HG03354 (cell line): Measurements from ENCODE around the gene TRMT112.

ENCODE experiments used
- ATAC-seq: cut with Tn5 transposase; IDR thresholded peaks from one replicate; pipeline ENCODE4 v1.9.1; 2021; ENCODE audit warnings: mild to moderate bottlenecking; ENCODE audit not compliant: unreplicated experiment, poor library complexity, severe bottlenecking

TRMT112 gene

GRCh38 chr11:64352099-64352994 is 35.0 kb upstream of the TRMT112 start:
- no peak for ATAC-seq

DNA sequence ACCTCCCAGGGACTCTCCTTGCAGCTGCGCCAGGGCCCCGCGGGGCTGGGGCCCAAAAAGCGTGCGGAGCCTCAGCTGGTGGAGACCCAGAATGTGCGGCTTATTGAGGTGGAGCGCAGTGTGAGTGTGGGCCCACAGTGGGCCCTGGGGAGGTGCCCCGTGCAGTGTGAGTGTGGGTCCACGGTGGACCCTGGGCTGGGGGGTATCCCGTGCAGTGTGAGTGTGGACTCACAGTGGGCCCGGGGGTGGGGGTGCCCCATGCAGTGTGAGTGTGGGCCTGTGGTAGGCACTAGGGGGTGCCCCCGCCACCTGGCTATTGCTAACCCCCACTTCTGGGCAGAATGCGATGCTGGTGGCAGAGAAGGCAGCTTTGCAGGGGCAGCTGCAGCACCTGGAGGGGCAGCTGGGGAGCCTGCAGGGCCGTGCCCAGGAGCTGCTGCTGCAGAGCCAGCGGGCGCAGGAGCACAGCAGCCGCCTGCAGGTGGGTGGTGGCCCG is 33.8 kb upstream of the TRMT112 start:
- no peak for ATAC-seq

DNA sequence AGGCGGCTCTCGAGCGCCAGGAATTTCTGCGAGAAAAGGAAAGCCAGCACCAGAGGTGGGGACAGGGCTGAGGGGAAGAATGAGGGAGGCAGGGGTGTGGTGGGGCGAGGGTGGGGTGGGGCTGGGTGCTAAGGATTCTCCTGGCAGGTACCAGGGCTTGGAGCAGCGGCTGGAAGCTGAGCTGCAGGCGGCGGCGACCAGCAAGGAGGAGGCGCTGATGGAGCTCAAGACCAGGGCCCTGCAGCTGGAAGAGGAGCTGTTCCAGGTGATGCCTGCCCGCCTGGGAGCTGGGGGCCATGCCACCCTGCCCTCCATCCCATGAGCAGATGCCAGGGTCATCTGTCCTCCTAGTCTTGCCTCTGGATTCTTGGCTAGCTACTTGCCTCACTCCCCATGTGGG is 32.0 kb upstream of the TRMT112 start:
- no peak for ATAC-seq

GRCh38 chr11:64349025-64349387 is 31.6 kb upstream of the TRMT112 start:
- ATAC-seq = no peak

GRCh38 chr11:64348383-64349024 is 31.1 kb upstream of the TRMT112 start:
- ATAC-seq = no peak

- ATAC-seq = no peak
Observed at GRCh38 chr11:64347193-64347867, 30.0 kb upstream of the TRMT112 start.

DNA sequence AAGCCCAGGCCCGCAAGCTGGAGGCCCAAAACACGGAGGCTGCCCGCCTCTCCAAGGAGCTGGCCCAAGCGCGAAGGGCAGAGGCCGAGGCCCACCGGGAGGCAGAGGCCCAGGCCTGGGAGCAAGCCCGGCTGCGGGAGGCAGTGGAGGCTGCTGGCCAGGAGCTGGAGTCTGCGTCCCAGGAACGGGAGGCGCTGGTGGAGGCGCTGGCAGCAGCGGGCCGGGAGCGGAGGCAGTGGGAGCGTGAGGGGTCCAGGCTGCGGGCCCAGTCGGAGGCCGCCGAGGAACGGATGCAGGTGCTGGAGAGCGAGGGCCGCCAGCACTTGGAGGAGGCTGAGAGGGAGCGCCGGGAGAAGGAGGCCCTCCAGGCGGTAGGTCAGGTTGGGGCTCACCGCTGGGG is 27.4 kb upstream of the TRMT112 start:
- no peak for ATAC-seq

- no peak for ATAC-seq
Observed at GRCh38 chr11:64343767-64344559, 26.6 kb upstream of the TRMT112 start.

GRCh38 chr11:64342869-64343745 is 25.7 kb upstream of the TRMT112 start:
- no peak for ATAC-seq

DNA sequence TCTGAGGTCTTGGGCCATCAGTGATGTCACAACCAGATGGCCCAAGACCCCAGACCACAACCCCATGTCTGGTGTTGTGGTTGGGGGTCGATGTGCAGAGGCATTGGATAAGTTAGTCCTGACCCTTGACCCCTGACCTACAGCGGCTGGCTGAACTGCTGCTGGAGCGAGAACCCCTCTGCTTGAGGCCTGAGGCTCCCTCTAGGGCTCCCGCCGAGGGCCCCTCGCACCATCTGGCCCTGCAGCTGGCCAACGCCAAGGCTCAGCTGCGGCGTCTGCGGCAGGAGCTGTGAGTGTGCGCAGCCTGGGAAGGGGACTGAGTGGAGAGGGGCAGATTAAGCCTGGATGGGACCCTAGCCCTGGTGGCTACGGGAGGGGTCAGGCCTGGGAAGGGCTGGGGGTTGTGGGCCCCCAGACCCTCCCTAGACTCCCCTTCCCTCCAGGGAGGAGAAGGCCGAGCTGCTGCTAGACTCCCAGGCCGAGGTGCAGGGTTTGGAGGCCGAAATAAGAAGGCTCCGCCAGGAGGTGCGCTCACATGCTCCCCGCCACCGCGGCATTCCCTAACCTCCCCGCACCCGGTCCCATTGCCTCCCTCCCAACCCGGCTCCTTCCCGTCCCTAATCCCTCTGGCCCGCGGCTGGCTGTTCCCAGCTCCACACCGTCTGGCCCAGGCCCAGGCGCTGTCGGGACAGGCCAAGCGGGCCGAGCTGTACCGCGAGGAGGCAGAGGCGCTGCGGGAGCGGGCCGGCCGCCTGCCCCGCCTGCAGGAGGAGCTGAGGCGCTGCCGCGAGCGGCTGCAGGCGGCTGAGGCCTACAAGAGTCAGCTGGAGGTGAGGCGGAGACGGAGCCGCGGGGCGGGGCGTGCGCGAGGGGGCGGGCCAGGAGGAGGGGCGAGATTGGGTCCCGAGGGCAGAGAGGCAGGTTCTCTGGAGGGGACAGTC is 24.8 kb upstream of the TRMT112 start:
- peak; percentile 44 for ATAC-seq

- no peak for ATAC-seq
Observed at GRCh38 chr11:64341429-64341828, 24.1 kb upstream of the TRMT112 start.

DNA sequence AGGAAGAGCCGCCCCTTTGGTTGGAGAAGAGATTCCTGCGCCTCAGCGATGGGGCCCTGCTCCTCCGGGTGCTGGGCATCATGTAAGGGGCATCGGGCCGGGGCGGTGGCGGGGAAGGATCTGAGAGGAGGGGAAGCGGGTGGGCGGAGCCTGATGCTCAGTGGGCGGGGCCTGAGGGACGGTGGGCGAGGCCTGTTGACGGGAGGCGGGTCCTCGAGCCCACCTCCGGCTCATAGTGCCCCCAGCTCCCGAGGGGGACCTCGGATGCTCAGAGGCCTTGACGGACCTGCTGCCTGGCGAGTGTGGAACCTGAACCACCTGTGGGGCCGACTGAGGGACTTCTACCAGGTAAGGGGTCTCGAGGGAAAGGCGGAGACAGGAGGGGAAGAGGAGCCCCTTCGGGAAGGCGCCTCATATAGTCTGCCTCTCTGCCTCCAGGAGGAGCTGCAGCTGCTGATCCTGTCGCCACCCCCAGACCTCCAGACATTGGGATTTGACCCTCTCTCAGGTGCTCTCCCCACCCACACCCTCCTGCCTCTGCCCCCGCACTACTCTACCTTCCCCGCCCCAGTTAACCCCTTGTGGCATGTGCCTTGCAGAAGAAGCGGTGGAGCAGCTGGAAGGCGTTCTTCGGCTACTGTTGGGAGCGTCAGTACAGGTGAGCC is 23.4 kb upstream of the TRMT112 start:
- ATAC-seq = peak; percentile 50

- peak; percentile 59 for ATAC-seq
Observed at GRCh38 chr11:64339754-64340408, 22.5 kb upstream of the TRMT112 start, which contains the start of gene CCDC88B. TSS of gene CCDC88B (plus strand) at chr11:64340204. CDS start at chr11:64340267, 63 bp downstream.

GRCh38 chr11:64339286-64339685 is 21.9 kb upstream of the TRMT112 start:
- ATAC-seq = no peak

- no peak for ATAC-seq
Observed at GRCh38 chr11:64338716-64339115, 21.4 kb upstream of the TRMT112 start.

DNA sequence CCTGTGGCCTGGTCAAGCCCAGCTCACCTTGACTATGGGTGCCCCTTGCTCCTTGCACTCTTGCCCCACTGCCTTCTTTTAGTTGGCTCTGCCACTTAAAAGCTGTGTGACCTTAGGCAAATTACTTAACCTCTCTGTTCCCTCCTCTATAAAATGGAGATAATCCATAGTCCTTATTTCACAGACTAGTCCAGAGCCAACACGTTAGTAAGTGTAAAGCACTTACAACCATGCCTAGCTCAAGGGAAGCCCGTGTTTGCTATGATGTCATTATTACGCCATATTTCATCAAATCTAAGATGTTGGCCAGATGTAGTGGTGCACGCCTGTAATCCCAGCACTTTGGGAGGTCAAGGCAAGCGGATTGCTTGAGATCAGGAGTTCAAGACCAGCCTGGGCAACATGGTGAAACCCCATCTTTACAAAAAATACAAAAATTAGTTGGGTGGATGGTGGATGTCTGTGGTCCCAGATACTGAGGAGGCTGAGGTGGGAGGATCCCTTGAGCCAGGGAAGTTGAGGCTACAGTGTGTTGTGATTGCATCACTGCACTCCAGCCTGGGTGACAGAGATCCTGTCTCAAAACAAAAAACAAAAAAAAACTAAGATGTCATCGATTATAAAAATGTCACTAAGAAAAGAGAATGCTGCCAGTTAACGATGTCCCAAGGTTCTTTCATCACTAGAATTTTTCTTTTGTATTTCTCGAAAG is 20.3 kb upstream of the TRMT112 start:
- no peak for ATAC-seq
